ENCODE results near the gene ARHGAP30.

DNA sequence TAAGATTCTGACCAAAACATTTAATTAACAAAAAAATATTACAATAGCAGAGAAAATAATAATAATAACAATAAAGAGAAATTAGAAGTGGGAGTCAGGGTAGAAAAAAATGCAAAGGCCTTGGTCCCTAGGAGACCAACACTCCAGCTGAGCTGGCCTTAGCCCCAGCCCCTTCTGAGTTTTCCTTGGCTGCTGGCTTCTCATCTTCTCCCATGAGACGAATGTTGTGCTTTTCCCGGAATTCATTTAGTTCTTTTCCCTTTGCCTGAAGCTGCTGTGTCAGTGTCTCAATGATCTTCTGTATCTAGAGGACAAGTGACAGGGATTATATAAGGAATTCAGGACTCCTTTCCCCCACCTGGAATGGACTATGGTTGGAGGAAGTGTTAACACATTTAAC lies 30.9 kb upstream of the ARHGAP30 start:
- TF ChIP-seq, protein P1, sequence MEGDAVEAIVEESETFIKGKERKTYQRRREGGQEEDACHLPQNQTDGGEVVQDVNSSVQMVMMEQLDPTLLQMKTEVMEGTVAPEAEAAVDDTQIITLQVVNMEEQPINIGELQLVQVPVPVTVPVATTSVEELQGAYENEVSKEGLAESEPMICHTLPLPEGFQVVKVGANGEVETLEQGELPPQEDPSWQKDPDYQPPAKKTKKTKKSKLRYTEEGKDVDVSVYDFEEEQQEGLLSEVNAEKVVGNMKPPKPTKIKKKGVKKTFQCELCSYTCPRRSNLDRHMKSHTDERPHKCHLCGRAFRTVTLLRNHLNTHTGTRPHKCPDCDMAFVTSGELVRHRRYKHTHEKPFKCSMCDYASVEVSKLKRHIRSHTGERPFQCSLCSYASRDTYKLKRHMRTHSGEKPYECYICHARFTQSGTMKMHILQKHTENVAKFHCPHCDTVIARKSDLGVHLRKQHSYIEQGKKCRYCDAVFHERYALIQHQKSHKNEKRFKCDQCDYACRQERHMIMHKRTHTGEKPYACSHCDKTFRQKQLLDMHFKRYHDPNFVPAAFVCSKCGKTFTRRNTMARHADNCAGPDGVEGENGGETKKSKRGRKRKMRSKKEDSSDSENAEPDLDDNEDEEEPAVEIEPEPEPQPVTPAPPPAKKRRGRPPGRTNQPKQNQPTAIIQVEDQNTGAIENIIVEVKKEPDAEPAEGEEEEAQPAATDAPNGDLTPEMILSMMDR (conservative IDR thresholded peaks at IDR 0.05; ENCODE audit: low read depth, low read length) = no peak
- TF ChIP-seq BHLHE40 (IDR thresholded peaks at IDR 0.05; ENCODE audit: low read depth, low read length) = no peak
- no peak for TF ChIP-seq POLR2A (IDR thresholded peaks at IDR 0.05; ENCODE audit: low read depth, low read length)

Data from IMR-90 (cell line).